MG63 (cell line): ENCODE measurements around the gene CKAP2L. TPM values are rescaled to one million over a fixed set of nuclear protein-coding genes. Genes with fewer than 3 reads are reported as not detected.
A peak's percentile ranks its signal among the peaks of the same experiment; 100 is the strongest.
"Not testable (repeated sequence)": the region's sequence is repeated elsewhere in the genome, so short reads cannot be mapped to it uniquely, and the experiment has no call there.

Source experiments
- DNase-seq: peaks from one replicate; pipeline ENCODE4 v3.0.0-alpha.2; 2020
- H3K27me3 ChIP-seq: fragments of 250-450 bp; sonication (Bioruptor Pico); 2 replicates; pipeline ENCODE4 v1.5.1; 2020; ENCODE audit warnings: mild to moderate bottlenecking, moderate library complexity
- H3K36me3 ChIP-seq: fragments of 250-450 bp; sonication (Bioruptor Pico); 2 replicates; pipeline ENCODE4 v1.5.1; 2020; ENCODE audit warnings: mild to moderate bottlenecking, moderate library complexity
- H3K4me3 ChIP-seq: fragments of 250-450 bp; sonication (Bioruptor Pico); 2 replicates; pipeline ENCODE4 v1.5.1; 2020; ENCODE audit warnings: mild to moderate bottlenecking, moderate library complexity
- H3K9me3 ChIP-seq: fragments of 250-450 bp; sonication (Bioruptor Pico); 2 replicates; pipeline ENCODE4 v1.5.1; 2020; ENCODE audit warnings: mild to moderate bottlenecking, moderate library complexity
- total RNA-seq: library from RNA; depleted of rRNA; stranded (reverse); fragments of >200 nt; shearing (Covaris generic); gene quantifications from 2 replicates; pipeline ENCODE4 v1.2.3, GENCODE V29; 2014; ENCODE audit warnings: low replicate concordance

CKAP2L gene
- total RNA-seq, 1 experiment from 2014 or later: 19.9 TPM

DNA sequence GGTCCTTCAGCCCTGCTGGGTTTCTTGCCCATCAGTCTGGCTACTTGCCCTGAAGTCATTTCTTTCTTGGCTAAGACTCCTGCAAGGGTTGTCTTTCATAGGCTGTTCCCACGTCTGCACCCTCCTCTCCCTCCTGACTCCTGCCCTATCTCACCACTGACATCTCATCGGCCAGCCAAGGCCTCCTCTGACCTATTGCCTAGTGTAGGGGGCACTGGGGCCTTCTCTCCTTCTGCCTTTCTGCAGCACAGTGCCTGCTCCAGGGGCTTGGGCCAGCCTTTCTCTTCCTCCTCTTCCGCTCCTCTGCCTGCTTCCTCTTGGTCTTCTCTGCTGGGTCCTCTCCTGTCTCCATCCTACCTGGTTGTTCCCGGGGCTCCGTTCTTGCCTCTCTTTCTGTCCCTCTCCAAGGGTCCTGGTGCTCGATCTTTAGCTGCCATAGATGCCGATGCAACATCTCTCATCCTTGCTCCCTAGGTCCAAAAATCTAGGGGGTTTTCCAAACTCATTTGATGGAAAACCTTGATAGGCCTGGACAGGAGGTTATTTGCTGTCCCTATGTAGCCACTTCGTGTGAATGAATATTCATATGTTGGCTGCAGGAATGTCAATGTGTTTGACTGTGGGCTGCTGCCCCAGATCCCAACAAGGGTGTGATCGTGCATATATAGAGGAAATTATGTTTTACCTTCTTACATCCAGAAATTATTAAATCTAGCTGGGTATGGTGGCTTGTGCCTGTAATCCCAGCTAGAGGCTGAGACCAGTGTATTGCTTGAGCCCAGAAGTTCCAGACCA, 53.3 kb downstream of the CKAP2L start:
- no peaks in the 10 kb centered on the region for H3K27me3 ChIP-seq
- no peak overlapping the region for H3K4me3 ChIP-seq
- no peaks in the 10 kb centered on the region for H3K36me3 ChIP-seq
- H3K9me3 ChIP-seq: no peaks in the 10 kb centered on the region
- DNase-seq: no peak

DNA sequence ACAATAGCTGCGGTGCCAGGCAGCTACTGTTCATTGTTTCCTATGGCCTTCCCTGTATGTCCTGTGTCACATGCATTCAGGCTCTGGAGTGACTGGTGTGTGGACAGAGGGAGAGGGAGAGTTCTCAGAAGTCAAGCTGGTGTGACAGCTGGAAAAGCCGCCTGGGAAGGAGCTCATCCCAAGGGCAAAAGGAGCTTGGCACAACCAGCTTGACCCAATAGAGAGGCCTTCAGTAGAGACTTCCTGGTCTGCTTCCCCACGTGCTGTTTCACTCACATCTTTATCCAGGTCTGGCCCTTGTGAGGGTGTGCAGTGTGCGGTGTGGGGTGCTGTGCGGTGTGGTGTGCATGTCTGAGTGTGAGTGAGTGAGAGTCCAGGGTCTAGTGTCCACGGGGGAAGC, 54.7 kb downstream of the CKAP2L start:
- Histone ChIP-seq H3K9me3 (no peaks in the 10 kb centered on the region), H3K36me3 (no peaks in the 10 kb centered on the region), H3K4me3 (no peak overlapping the region), H3K27me3 (no peaks in the 10 kb centered on the region)
- no peak for DNase-seq

DNA sequence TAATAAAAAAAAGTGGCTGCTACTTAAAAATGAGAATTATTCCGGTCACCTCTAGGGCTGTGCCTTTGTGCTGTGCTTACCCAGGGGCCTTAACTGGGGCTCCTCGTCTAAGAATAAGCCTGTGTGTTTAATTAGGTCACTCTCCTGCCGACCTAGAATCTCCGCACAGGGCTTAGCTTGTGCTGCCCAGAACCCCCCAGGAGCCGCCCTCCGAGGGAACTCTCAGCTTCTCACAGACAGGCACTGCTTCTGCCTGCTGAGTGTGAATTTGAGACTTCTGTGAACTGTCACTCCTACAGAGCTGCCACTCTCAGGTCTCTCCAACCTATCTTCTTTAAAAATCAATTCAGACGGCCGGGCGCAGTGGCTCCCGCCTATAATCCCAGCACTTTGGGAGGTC, 55.4 kb downstream of the CKAP2L start:
- no peaks in the 10 kb centered on the region for H3K9me3 ChIP-seq
- no peaks in the 10 kb centered on the region for H3K27me3 ChIP-seq
- no peaks in the 10 kb centered on the region for H3K36me3 ChIP-seq
- no peak for DNase-seq
- no peak overlapping the region for H3K4me3 ChIP-seq

DNA sequence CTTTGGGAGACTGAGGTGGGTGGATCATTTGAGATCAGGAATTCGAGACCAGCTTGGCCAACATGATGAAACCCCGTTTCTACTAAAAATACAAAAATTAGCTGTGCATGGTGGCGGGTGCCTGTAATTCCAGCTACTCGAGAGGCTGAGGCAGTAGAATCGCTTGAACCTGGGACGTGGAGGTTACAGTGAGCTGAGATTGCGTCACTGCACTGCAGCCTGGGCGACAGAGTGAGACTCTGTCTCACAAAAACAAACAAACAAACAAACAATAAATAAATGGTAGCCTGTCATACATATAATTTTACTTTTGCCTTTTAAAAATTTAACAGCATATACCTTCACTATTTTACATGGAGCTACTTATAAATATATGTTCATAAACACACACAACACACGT, 57.5 kb downstream of the CKAP2L start:
- not testable (repeated sequence) for H3K4me3 ChIP-seq, H3K9me3 ChIP-seq, DNase-seq, H3K36me3 ChIP-seq, H3K27me3 ChIP-seq

DNA sequence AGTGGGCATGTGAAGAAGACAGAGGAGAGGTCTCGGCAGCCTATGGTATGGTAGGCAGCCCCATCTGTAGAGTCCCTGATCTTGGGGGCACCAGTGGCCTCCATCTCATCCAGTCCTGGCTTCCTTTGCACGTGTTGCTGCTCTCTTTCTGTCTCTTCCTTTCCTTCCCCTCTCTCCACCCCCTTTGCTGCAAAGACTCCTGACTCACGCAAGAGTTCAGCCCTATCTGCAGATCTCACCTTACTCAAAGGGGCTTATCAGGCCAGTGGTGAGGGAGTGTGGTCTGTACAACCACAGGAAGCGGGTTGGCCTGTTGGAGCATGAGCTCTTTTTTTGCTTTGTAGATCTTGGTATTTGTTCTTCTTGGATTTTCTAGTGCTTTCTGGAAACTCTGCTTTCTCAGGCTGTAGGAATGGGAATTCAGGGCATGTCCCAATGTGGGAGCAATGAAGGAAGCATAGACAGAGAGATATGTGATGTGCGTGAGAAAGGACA, 58.2 kb downstream of the CKAP2L start:
- no peak for DNase-seq
- H3K4me3 ChIP-seq: no peak overlapping the region
- no peaks in the 10 kb centered on the region for H3K27me3 ChIP-seq
- H3K9me3 ChIP-seq: no peaks in the 10 kb centered on the region
- H3K36me3 ChIP-seq: no peaks in the 10 kb centered on the region

DNA sequence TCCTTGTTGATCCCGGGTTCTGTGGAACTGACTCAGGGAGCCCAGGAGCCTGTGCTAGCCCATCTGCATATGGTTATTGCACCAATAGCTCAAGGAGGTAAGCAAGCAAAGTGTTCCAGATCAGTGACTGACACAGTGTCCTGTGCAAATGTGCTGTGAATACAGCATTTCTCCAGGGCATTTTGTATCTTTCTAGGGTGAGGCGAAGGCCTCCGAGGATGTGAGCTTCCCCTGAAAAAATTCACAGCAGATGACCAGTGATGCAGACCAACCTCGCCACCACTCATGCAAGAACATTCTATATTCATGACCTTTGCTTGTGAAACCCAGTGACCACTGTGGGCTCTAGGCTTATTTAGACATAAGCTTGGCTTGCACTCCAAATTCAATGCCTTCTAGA, 58.8 kb downstream of the CKAP2L start:
- no peaks in the 10 kb centered on the region for H3K9me3 ChIP-seq
- H3K4me3 ChIP-seq: no peak overlapping the region
- DNase-seq: no peak
- no peaks in the 10 kb centered on the region for H3K27me3 ChIP-seq
- no peaks in the 10 kb centered on the region for H3K36me3 ChIP-seq

DNA sequence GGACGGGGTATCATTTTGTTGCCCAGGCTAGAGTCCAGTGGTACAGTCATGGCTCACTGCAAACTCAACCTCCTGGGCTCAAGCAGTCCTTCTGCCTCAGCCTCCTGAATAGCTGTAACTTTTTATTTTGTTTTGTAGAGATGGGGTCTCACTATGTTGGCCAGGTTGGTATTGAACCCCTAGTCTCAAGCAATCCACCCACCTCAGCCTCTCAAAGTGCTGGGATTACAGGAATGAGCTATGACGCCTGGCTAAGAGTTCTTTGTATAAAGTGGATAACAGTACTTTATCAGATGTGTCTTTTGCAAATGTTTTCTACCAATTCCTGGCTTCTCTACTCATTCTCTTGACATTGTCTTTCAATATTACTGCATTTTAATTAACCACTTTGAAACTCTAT, 60.7 kb downstream of the CKAP2L start:
- H3K36me3 ChIP-seq: no peaks in the 10 kb centered on the region
- H3K4me3 ChIP-seq: no peak overlapping the region
- H3K27me3 ChIP-seq: no peaks in the 10 kb centered on the region
- H3K9me3 ChIP-seq: no peaks in the 10 kb centered on the region
- no peak for DNase-seq

DNA sequence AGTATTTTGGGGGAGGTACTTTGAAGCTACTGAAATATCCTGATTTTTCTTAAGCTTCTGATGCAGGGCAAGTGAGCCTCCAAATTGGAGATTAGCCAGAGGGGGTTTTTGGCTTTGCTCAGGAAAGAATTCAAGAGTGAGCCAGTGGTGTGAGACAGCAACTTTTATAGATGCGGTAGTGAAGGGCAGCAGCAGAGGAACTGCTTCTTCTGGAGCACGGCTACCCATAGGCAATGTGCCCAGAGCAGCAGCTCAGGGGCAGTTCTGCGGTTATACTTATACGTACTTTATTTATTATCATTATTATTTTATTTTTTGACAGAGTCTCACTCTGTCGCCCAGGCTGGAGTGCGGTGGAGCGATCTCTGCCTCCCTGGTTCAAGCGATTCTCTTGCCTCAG, 63.4 kb downstream of the CKAP2L start:
- DNase-seq: peak; percentile 77

DNA sequence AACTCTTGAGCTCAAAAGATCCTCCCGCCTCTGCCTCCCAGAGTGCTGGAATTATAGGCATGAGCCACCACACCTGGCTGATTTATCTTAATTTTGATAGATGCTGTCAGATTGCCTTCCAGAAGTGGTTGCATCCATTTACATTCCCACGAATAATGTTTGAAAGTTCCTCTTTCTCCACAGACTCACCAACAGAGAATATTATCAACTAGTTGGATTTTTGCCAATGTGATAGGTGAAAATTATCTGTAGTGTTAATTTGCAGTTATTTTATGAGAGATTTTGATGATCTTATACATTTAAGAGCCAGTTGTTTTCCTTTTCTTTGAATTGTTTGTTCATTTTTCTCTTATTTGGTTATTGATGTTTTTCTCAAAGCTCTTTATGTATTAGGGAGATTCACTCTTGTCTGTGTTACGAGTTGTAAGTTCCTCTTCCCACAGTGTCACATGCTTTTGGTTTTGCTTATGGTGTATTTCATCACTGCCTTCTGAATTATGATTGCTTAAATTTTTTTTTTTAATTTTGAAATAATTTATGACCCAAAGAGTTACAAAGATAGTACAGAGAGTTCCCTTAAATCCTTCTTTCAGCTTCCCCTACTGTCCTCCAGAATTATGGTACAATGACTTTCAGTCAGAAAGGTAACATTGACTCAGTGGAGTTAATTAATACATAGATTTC, 64.3 kb downstream of the CKAP2L start:
- Histone ChIP-seq H3K36me3 (no peaks in the 10 kb centered on the region), H3K27me3 (no peaks in the 10 kb centered on the region), H3K4me3 (no peak overlapping the region), H3K9me3 (no peaks in the 10 kb centered on the region)
- no peak for DNase-seq

More for the DNA sequence above, 63.4 kb downstream of the CKAP2L start:
- Histone ChIP-seq H3K9me3 (no peaks in the 10 kb centered on the region), H3K27me3 (no peaks in the 10 kb centered on the region), H3K36me3 (no peaks in the 10 kb centered on the region), H3K4me3 (no peak overlapping the region)

DNA sequence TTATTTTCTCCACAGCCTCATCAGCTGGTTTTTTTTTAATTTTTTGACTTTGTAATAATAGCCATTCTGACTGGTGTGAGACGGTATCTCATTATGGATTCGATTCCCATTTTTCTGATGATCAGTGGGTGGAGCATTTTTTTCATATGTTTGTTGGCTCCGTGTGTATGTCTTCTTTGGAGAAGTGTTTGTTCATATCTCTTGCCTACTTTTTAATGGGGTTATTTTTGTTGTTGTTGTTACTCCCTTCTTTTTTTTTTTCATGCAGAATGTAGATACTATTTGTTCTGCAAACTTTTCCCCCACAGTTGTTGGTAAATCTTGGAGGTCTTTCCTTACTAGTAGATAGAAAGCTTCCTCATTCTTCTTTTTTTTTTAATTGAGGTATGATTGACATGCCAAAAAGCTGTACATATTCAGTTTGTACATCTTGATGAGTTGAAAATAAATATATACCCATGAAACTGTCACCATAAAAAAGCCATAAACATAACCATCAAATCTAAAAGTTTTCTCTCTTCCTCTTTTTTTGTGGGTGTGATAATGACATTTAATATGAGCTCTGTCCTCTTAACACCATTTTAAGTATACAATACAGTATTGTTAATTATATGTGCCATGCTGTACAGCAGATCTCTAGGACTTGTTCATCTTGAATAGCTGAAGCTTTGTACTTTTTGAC, 65.4 kb downstream of the CKAP2L start:
- Histone ChIP-seq H3K4me3 (no peak overlapping the region), H3K36me3 (no peaks in the 10 kb centered on the region), H3K27me3 (no peaks in the 10 kb centered on the region), H3K9me3 (no peaks in the 10 kb centered on the region)
- no peak for DNase-seq

DNA sequence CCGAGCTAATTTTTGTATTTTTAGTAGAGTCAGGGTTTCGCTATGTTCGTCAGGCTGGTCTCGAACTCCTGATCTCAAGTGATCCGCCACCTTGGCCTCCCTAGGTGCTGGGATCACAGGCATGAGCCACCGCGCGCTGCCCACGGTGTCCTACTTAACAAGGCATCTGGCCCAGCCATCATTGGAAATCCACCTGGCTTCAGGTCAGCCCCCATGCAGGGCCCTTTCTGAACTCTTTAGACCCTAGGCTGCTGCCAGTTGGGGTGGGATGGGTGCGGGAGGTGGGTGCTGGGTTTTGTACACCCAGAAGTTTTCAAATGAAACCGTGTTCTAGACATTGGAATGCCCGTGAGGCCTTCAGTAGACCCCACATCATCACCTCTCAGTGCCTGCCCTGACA, 70.2 kb downstream of the CKAP2L start:
- Histone ChIP-seq H3K9me3 (no peaks in the 10 kb centered on the region), H3K36me3 (no peaks in the 10 kb centered on the region), H3K4me3 (no peak overlapping the region), H3K27me3 (no peaks in the 10 kb centered on the region)
- no peak for DNase-seq

DNA sequence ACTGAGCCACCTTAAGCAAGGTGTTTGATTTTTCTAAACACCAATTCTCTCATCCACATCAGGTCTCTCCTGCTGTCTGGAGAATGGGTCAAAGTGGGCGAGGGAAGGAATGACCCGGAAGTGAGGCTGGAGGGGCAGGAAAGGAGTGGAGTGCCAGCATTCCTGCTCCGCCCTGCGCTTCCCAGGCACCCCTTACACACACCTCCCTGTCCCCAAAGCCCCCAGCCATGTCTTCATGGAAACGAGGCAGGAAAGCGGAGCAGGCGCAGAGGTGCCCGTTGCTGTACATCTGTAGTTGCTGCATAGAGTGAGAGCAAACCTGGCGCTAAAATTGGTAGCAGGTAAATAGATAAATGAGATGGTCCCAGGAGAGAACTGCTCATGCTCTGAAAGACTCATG, 70.8 kb downstream of the CKAP2L start:
- no peak for DNase-seq
- H3K27me3 ChIP-seq: no peaks in the 10 kb centered on the region
- no peaks in the 10 kb centered on the region for H3K36me3 ChIP-seq
- H3K4me3 ChIP-seq: no peak overlapping the region
- no peaks in the 10 kb centered on the region for H3K9me3 ChIP-seq

DNA sequence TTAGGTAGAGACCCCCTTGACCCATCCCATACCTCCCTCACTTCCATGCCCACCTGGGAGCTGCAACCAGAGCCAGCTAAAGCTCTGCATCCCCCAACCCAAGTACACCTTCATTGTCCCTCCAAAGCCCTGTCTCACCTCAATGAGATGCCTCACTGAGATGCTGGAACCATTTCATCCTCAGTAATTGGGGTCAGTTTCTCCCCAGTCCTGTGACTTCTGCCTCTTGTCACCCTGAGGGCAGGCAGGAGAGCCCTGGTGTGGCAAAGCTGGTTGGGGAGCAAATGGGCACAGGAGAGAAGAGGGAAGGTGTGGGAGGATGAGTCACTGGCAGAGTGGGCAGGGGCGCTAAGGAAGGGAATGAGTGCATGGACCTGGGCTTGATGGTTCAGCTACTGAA, 71.5 kb downstream of the CKAP2L start:
- Histone ChIP-seq H3K9me3 (no peaks in the 10 kb centered on the region), H3K27me3 (no peaks in the 10 kb centered on the region), H3K36me3 (no peaks in the 10 kb centered on the region), H3K4me3 (no peak overlapping the region)
- peak; percentile 58 for DNase-seq

DNA sequence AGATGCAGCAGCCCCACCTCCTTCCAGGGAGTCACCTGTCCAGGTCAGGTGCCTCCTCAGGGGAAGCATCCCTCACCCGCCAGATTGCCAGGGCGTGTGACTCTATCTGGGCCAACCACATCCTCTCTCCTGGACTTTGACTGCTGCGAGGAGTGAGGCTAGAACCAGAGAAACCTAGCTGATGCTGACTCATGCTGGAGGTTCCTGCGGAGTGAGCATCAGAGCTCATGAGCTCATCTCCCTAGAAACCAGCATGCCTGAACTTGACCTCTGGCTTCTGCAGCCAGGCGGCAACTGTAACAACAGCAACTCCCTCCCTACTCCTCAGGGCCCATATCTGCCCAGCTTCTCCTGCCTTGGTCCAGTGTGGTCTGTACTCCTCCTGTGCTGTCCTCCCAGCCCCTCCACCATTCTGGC, 71.9 kb downstream of the CKAP2L start:
- Histone ChIP-seq H3K4me3 (no peak overlapping the region), H3K36me3 (no peaks in the 10 kb centered on the region), H3K9me3 (no peaks in the 10 kb centered on the region), H3K27me3 (no peaks in the 10 kb centered on the region)
- DNase-seq: peak; percentile 94

DNA sequence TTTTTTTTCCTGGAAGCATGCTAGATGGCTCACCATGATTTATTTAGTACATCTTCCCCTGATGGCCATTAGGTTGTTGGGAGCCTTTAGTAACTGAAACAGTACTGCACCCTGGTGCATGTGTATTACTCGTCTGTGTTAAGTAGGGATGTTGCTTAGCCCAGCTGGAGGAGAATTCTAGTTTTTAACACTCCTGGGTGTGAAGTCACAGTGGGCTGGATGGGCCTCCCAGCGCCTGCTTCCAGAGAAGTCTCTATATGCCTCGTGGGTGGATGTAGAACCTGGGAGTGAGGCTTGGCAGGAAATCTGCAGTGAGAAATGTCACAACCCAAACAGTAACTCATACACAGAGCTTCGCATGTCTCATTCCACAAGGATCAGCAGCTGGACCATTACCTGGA, 72.5 kb downstream of the CKAP2L start:
- H3K36me3 ChIP-seq: no peaks in the 10 kb centered on the region
- no peaks in the 10 kb centered on the region for H3K9me3 ChIP-seq
- peak; percentile 20 for DNase-seq
- H3K4me3 ChIP-seq: no peak overlapping the region
- H3K27me3 ChIP-seq: no peaks in the 10 kb centered on the region

DNA sequence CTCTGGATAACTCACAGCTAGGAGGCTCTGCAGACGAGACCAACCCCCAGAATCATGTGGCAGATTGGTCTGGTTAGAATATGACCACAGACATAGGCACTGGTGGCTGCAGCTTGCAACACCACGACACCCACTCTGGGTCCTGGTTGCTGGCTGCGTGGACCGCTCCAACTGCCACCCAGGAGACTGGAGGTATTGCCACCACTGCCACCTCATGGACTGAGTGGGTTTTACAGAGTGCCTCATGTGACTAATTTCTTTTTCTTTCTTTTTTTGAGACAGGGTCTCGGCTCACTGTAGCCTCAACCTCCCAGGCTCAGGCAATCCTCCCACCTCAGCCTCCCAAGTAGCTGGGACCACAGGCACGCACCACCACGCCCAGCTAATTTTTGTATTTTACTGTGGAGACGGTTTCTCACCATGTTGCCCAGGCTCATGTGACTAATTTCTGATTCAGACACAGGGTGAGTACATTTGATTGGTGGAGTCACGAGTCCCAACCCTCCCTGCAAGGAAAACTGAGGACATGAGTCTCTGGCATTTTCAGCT, 73.5 kb downstream of the CKAP2L start:
- Histone ChIP-seq H3K36me3 (no peaks in the 10 kb centered on the region), H3K4me3 (no peak overlapping the region), H3K27me3 (no peaks in the 10 kb centered on the region), H3K9me3 (no peaks in the 10 kb centered on the region)
- peak; percentile 44 for DNase-seq
